Neuronal stem cell (in vitro differentiated cells): ENCODE data around the gene MAPKAPK3.

Experiments used
- DNase-seq: peaks from one replicate; pipeline ENCODE4 v3.0.0-alpha.2; 2013; ENCODE audit warnings: low spot score
- H2AFZ ChIP-seq: one replicate; pipeline ENCODE4 v1.6.1; 2013; ENCODE audit warnings: mild to moderate bottlenecking, low read length, inconsistent platforms
- H2AK5ac ChIP-seq: 2 replicates; pipeline ENCODE4 v1.6.1; 2013; ENCODE audit warnings: low read depth, mild to moderate bottlenecking, inconsistent platforms, low read length, moderate library complexity, mixed read lengths
- H2BK120ac ChIP-seq: 2 replicates; pipeline ENCODE4 v1.6.1; 2013; ENCODE audit warnings: low read depth, mild to moderate bottlenecking, inconsistent platforms, low read length, moderate library complexity, mixed read lengths
- H2BK12ac ChIP-seq: one replicate; pipeline ENCODE4 v1.6.1; 2013; ENCODE audit warnings: low read length, inconsistent platforms
- H2BK15ac ChIP-seq: 2 replicates; pipeline ENCODE4 v1.6.1; 2013; ENCODE audit warnings: mild to moderate bottlenecking, low read length, inconsistent platforms, mixed read lengths
- H2BK5ac ChIP-seq: one replicate; pipeline ENCODE4 v1.6.1; 2013; ENCODE audit warnings: inconsistent platforms, mild to moderate bottlenecking, low read length, moderate library complexity
- H3K14ac ChIP-seq: one replicate; pipeline ENCODE4 v1.6.1; 2013; ENCODE audit warnings: low read length, inconsistent platforms
- H3K18ac ChIP-seq: 2 replicates; pipeline ENCODE4 v1.6.1; 2013; ENCODE audit warnings: low read length, inconsistent platforms
- H3K23ac ChIP-seq: 2 replicates; pipeline ENCODE4 v1.6.1; 2013; ENCODE audit warnings: low read depth, mild to moderate bottlenecking, mixed read lengths, low read length, inconsistent platforms; ENCODE audit not compliant: poor library complexity
- H3K27ac ChIP-seq: replicated peaks from 3 replicates; pipeline ENCODE4 v1.5.1; 2013; ENCODE audit warnings: low read length, inconsistent platforms
- H3K27me3 ChIP-seq, 3 experiments: 2 replicates each; pipeline ENCODE4 v1.6.1; 2013; ENCODE audit warnings: low read length in 3 of 3, mild to moderate bottlenecking in 2 of 3, inconsistent platforms in 1 of 3, low read depth in 1 of 3, mixed read lengths in 1 of 3, moderate library complexity in 1 of 3; ENCODE audit not compliant: control insufficient read depth in 3 of 3, insufficient read depth in 3 of 3
- H3K36me3 ChIP-seq, 2 donors: replicated peaks in 1 of 2; 2 replicates each; pipeline ENCODE4 v1.6.1; 2013; ENCODE audit warnings: low read length in 2 of 2; ENCODE audit not compliant: control insufficient read depth in 2 of 2, insufficient read depth in 2 of 2
- H3K4ac ChIP-seq: 2 replicates; pipeline ENCODE4 v1.6.1; 2013; ENCODE audit warnings: inconsistent platforms, mild to moderate bottlenecking, low read length, moderate library complexity
- H3K4me1 ChIP-seq, 2 donors: 1 replicate in 1 of 2; 2 replicates in 1 of 2; pipeline ENCODE4 v1.6.1; 2013; ENCODE audit warnings: low read length in 2 of 2, low read depth in 1 of 2; ENCODE audit not compliant: control insufficient read depth in 2 of 2, insufficient read depth in 1 of 2
- H3K4me2 ChIP-seq: one replicate; pipeline ENCODE4 v1.6.1; 2013; ENCODE audit warnings: mild to moderate bottlenecking, low read length, inconsistent platforms; ENCODE audit not compliant: insufficient read depth, poor library complexity, severe bottlenecking
- H3K4me3 ChIP-seq, 2 donors: 2 replicates each; pipeline ENCODE4 v1.5.1; 2013; ENCODE audit warnings: low read length in 2 of 2, mild to moderate bottlenecking in 2 of 2, inconsistent platforms in 1 of 2, moderate library complexity in 1 of 2
- H3K79me1 ChIP-seq: one replicate; pipeline ENCODE4 v1.6.1; 2013; ENCODE audit warnings: low read depth, mild to moderate bottlenecking, inconsistent platforms, low read length, moderate library complexity
- H3K9ac ChIP-seq: one replicate; pipeline ENCODE4 v1.6.1; 2013; ENCODE audit warnings: mild to moderate bottlenecking, low read depth, low read length, inconsistent platforms; ENCODE audit not compliant: poor library complexity
- H3K9me3 ChIP-seq, 2 donors: replicated peaks in 1 of 2; 2 replicates each; pipeline versions ENCODE3 to v1.6.1; 2013; ENCODE audit warnings: low read length in 2 of 2, mild to moderate bottlenecking in 2 of 2, inconsistent platforms in 1 of 2, low read depth in 1 of 2, mixed read lengths in 1 of 2, moderate library complexity in 1 of 2; ENCODE audit not compliant: control insufficient read depth in 2 of 2, insufficient read depth in 1 of 2
- H4K8ac ChIP-seq: one replicate; pipeline ENCODE4 v1.6.1; 2013; ENCODE audit warnings: low read depth, mild to moderate bottlenecking, inconsistent platforms, low read length, moderate library complexity
- H4K91ac ChIP-seq: one replicate; pipeline ENCODE4 v1.6.1; 2013; ENCODE audit warnings: low read length, low read depth, mild to moderate bottlenecking, inconsistent platforms; ENCODE audit not compliant: poor library complexity
- WGBS, 2 donors: extraction: QIAGEN DNeasy Blood & Tissue Kit; methylation state at CpG; one replicate each; pipeline ENCODE4 v1.1.7; 2013; ENCODE audit warnings: missing lambda C conversion rate in 2 of 2, mixed read lengths in 1 of 2; ENCODE audit not compliant: insufficient read length in 2 of 2, insufficient replicate concordance in 1 of 2; ENCODE audit errors: extremely low coverage in 2 of 2; 5-methylcytosine and 5-hydroxymethylcytosine counted together

The MAPKAPK3 gene

GRCh38 chr3:50628601-50629000, 11.7 kb downstream of the MAPKAPK3 start:
- Histone ChIP-seq H2BK120ac (no peak overlapping the region), H3K4me2 (no peak overlapping the region), H3K9ac (no peak overlapping the region), H2BK15ac (peak overlapping the region; percentile 13), H3K18ac (peak overlapping the region; percentile 80), H2BK5ac (peak overlapping the region; percentile 26), H3K27me3 (no peaks in the 10 kb centered on the region), H3K4me1 (peaks cover 4 to 47% of the 10 kb centered on the region in 2 donors), H3K9me3 (no peaks in the 10 kb centered on the region), H3K23ac (no peak overlapping the region), H3K79me1 (peaks cover 16% of the 10 kb centered on the region), H3K14ac (peak overlapping the region; percentile 59), H2AK5ac (peak overlapping the region; percentile 16), H4K91ac (no peak overlapping the region), H3K36me3 (peaks cover 0 to 12% of the 10 kb centered on the region in 2 donors), H2AFZ (no peak overlapping the region), H3K4me3 (no peak overlapping the region), H3K4ac (no peak overlapping the region), H2BK12ac (no peak overlapping the region), H3K27ac (no peak overlapping the region), H4K8ac (no peak overlapping the region)
- WGBS, 2 donors = no CpG with 5 or more reads among the region's 3 CpGs
- no peak for DNase-seq

GRCh38 chr3:50630394-50630793, 13.4 kb downstream of the MAPKAPK3 start:
- no peak overlapping the region for H2BK15ac ChIP-seq
- H3K36me3 ChIP-seq = peaks cover 0 to 5% of the 10 kb centered on the region in 2 donors
- no peak overlapping the region for H2BK12ac ChIP-seq
- no peak overlapping the region for H2AFZ ChIP-seq
- no peak overlapping the region for H3K27ac ChIP-seq
- H2BK5ac ChIP-seq = no peak overlapping the region
- H3K18ac ChIP-seq = peak overlapping the region; percentile 27
- no CpG with 5 or more reads among the region's 6 CpGs for WGBS, 2 donors
- DNase-seq = no peak
- H3K4me1 ChIP-seq = peaks cover 0 to 31% of the 10 kb centered on the region in 2 donors
- H3K4ac ChIP-seq = no peak overlapping the region
- H3K23ac ChIP-seq = no peak overlapping the region
- H2AK5ac ChIP-seq = peak overlapping the region; percentile 21
- H3K14ac ChIP-seq = no peak overlapping the region
- peaks cover 10% of the 10 kb centered on the region for H3K79me1 ChIP-seq
- H3K4me2 ChIP-seq = no peak overlapping the region
- no peaks in the 10 kb centered on the region for H3K27me3 ChIP-seq
- H4K8ac ChIP-seq = no peak overlapping the region
- H2BK120ac ChIP-seq = no peak overlapping the region
- H3K9ac ChIP-seq = peak overlapping the region; percentile 65
- no peak overlapping the region for H3K4me3 ChIP-seq
- peak overlapping the region; percentile 25 for H4K91ac ChIP-seq
- no peaks in the 10 kb centered on the region for H3K9me3 ChIP-seq

GRCh38 chr3:50630877-50631276, 13.9 kb downstream of the MAPKAPK3 start:
- Histone ChIP-seq H2BK12ac (no peak overlapping the region), H2BK5ac (no peak overlapping the region), H4K8ac (no peak overlapping the region), H3K27ac (no peak overlapping the region), H2BK15ac (no peak overlapping the region), H3K36me3 (peaks cover 0 to 5% of the 10 kb centered on the region in 2 donors), H3K4me2 (no peak overlapping the region), H3K79me1 (peaks cover 10% of the 10 kb centered on the region), H2BK120ac (no peak overlapping the region), H4K91ac (peak overlapping the region; percentile 38), H2AFZ (no peak overlapping the region), H3K4me3 (peak overlapping the region in 1 of 2 donors; percentile 16), H3K27me3 (no peaks in the 10 kb centered on the region), H3K18ac (peak overlapping the region; percentile 27), H3K4ac (no peak overlapping the region), H3K14ac (no peak overlapping the region), H3K4me1 (peaks cover 0 to 26% of the 10 kb centered on the region in 2 donors), H3K9ac (peak overlapping the region; percentile 65), H3K23ac (no peak overlapping the region), H3K9me3 (no peaks in the 10 kb centered on the region), H2AK5ac (peak overlapping the region; percentile 21)
- no CpG with 5 or more reads among the region's 7 CpGs for WGBS, 2 donors
- DNase-seq = no peak

- Histone ChIP-seq H3K4me3 (no peak overlapping the region), H2AK5ac (no peak overlapping the region), H3K4ac (no peak overlapping the region), H2BK12ac (no peak overlapping the region), H2BK120ac (no peak overlapping the region), H3K4me1 (peaks cover 0 to 14% of the 10 kb centered on the region in 2 donors), H3K9me3 (no peaks in the 10 kb centered on the region), H2BK15ac (no peak overlapping the region), H3K79me1 (peaks cover 12% of the 10 kb centered on the region), H4K91ac (no peak overlapping the region), H3K18ac (peak overlapping the region; percentile 50), H3K27ac (no peak overlapping the region), H2AFZ (no peak overlapping the region), H3K9ac (no peak overlapping the region), H2BK5ac (no peak overlapping the region), H3K27me3 (no peaks in the 10 kb centered on the region), H3K14ac (no peak overlapping the region), H3K36me3 (peaks cover 0 to 5% of the 10 kb centered on the region in 2 donors), H4K8ac (no peak overlapping the region), H3K23ac (no peak overlapping the region), H3K4me2 (no peak overlapping the region)
- no peak for DNase-seq
- no CpG with 5 or more reads among the region's 5 CpGs for WGBS, 2 donors
Observed at GRCh38 chr3:50632450-50632849, 15.5 kb downstream of the MAPKAPK3 start.
